ENCODE measurements around the gene VEGFB. TPM values are rescaled to one million over a fixed set of nuclear protein-coding genes. Genes with fewer than 3 reads are reported as not detected.

VEGFB gene
- total RNA-seq, 1 experiment from 2014 or later: 47.5 TPM

- TF ChIP-seq YY1 (IDR thresholded peaks at IDR 0.05; ENCODE audit: extremely low read depth, insufficient replicate concordance, low read depth, low read length) (no peak), ELF1 (IDR thresholded peaks at IDR 0.05; ENCODE audit: borderline replicate concordance, low read depth) (no peak), ZNF274 (IDR thresholded peaks at IDR 0.05; ENCODE audit: low read depth, low read length) (no peak), EGR1 (IDR thresholded peaks at IDR 0.05; ENCODE audit: low read depth) (no peak), SIN3A (IDR thresholded peaks at IDR 0.05; ENCODE audit: low read depth) (no peak), ZBTB33 (IDR thresholded peaks at IDR 0.05; ENCODE audit: extremely low read depth, insufficient replicate concordance, low read length) (no peak)
Observed at GRCh38 chr11:64255135-64256128, 21.0 kb downstream of the VEGFB start (continued).

GRCh38 chr11:64256300-64256699, 21.9 kb downstream of the VEGFB start:
- no TSS peak for BruUV-seq (replicated peaks)
- H2AFZ ChIP-seq (ENCODE audit: low read depth, low read length, poor library complexity, severe bottlenecking): no peak overlapping the region
- H3K4me1 ChIP-seq (ENCODE audit: control insufficient read depth in 1 of 2, insufficient read depth in 2 of 2, low read length in 2 of 2): peaks cover 13 to 30% of the 10 kb centered on the region in 2 experiments
- ChIA-PET POLR2A (no interaction called here), RAD21 (ENCODE audit: low non-redundant PET in 1 of 2, low total read pairs in 2 of 2, uncharacterized antibody in 2 of 2, unreplicated experiment in 2 of 2) (no interaction called here), CTCF (interaction anchor here (1.1 kb wide), 1 partner anchor 48 kb away, joined by 3 read pairs; no protein-coding TSS in a partner anchor)
- DNase-seq (ENCODE audit: low read depth, low spot score) (no peak), ATAC-seq (no peak)
- no peak overlapping the region; the same call in 1 of the 2 replicates for H3K4me2 ChIP-seq (ENCODE audit: low read length)
- no peak overlapping the region for H3K9ac ChIP-seq (ENCODE audit: low read length)
- no peaks in the 10 kb centered on the region for H3K27me3 ChIP-seq (ENCODE audit: insufficient read depth, low read length)
- no peaks in the 10 kb centered on the region for H3K9me2 ChIP-seq (ENCODE audit: insufficient read depth)
- H3K36me3 ChIP-seq (ENCODE audit: control insufficient read depth in 1 of 2, insufficient read depth in 2 of 2, low read length in 2 of 2): peaks cover 27 to 45% of the 10 kb centered on the region in 2 experiments; a peak in 3 of 4 replicates
- TF ChIP-seq JUND (IDR thresholded peaks at IDR 0.05): no peak
- TF ChIP-seq SRF (IDR thresholded peaks at IDR 0.05; ENCODE audit: low read depth): no peak
- TF ChIP-seq CEBPB (IDR thresholded peaks at IDR 0.05; ENCODE audit: low read depth): no peak
- no peak for TF ChIP-seq TCF7L2 (IDR thresholded peaks at IDR 0.05; ENCODE audit: borderline replicate concordance, extremely low read depth, insufficient read depth, insufficient read length)
- TF ChIP-seq POLR2A (IDR thresholded peaks at IDR 0.05; ENCODE audit: borderline replicate concordance, extremely low read depth, insufficient read depth, insufficient read length): no peak
- TF ChIP-seq CTCF (IDR thresholded peaks at IDR 0.05 in 2 of 3, conservative IDR thresholded peaks at IDR 0.05 in 1 of 3; ENCODE audit: borderline replicate concordance in 1 of 3, insufficient read depth in 1 of 3, low read depth in 2 of 3, low read length in 2 of 3): no peak
- TF ChIP-seq YY1 (IDR thresholded peaks at IDR 0.05; ENCODE audit: extremely low read depth, insufficient replicate concordance, low read depth, low read length): no peak
- TF ChIP-seq ELF1 (IDR thresholded peaks at IDR 0.05; ENCODE audit: borderline replicate concordance, low read depth): no peak
- no peak for TF ChIP-seq EZH2phosphoT487 (IDR thresholded peaks at IDR 0.05; ENCODE audit: borderline replicate concordance)
- no peak for TF ChIP-seq EGR1 (IDR thresholded peaks at IDR 0.05; ENCODE audit: low read depth)
- no peak overlapping the region for H3K4me3 ChIP-seq (replicated peaks in 1 of 2; ENCODE audit: low read depth in 1 of 2, low read length in 2 of 2)
- H3K79me2 ChIP-seq (ENCODE audit: insufficient read depth, low read length): peaks cover 41% of the 10 kb centered on the region
- H4K20me1 ChIP-seq (ENCODE audit: insufficient read depth): no peaks in the 10 kb centered on the region
- H3K27ac ChIP-seq (ENCODE audit: low read depth, low read length): peak overlapping the region; percentile 45; the same call in 1 of the 2 replicates
- no peaks in the 10 kb centered on the region for H3K9me3 ChIP-seq (ENCODE audit: control insufficient read depth in 1 of 2, insufficient read depth in 1 of 2, low read depth in 1 of 2, low read length in 2 of 2)
- intact Hi-C loops (cut with micrococcal nuclease): no loop called here
